Measurements from ENCODE around the gene MYL2.

The MYL2 gene

GRCh38 chr12:110929818-110930217, 9.4 kb upstream of the MYL2 start:
- DNase-seq, result no peak

GRCh38 chr12:110928700-110929099, 8.3 kb upstream of the MYL2 start:
- no peak for DNase-seq

GRCh38 chr12:110927546-110927945, 7.2 kb upstream of the MYL2 start:
- no peak for DNase-seq

- no peak for DNase-seq
These were observed 3.4 kb upstream of the MYL2 start for GRCh38 chr12:110923692-110924334.

- DNase-seq, result no peak
These were observed 2.8 kb upstream of the MYL2 start for GRCh38 chr12:110923192-110923591.

GRCh38 chr12:110922652-110923051, 2.3 kb upstream of the MYL2 start:
- no peak for DNase-seq

- no peak for DNase-seq
These were observed 883 bp upstream of the MYL2 start for GRCh38 chr12:110921262-110921661.

- no peak for DNase-seq
These were observed 659 bp downstream of the MYL2 start for GRCh38 chr12:110919720-110920119.

- no peak for DNase-seq
These were observed 2.4 kb downstream of the MYL2 start for GRCh38 chr12:110917961-110918360.

- no peak for DNase-seq
These were observed 2.9 kb downstream of the MYL2 start for GRCh38 chr12:110917467-110917866.

GRCh38 chr12:110916295-110916875, 4.0 kb downstream of the MYL2 start:
- no peak for DNase-seq

GRCh38 chr12:110913119-110914056, 7.0 kb downstream of the MYL2 start:
- DNase-seq, result no peak

- no peak for DNase-seq
These were observed 8.1 kb downstream of the MYL2 start for GRCh38 chr12:110912263-110912662.

GRCh38 chr12:110908377-110909152, 11.8 kb downstream of the MYL2 start:
- DNase-seq, result no peak

GRCh38 chr12:110907583-110907982, 12.8 kb downstream of the MYL2 start:
- DNase-seq, result no peak

GRCh38 chr12:110906985-110907384, 13.4 kb downstream of the MYL2 start:
- DNase-seq, result no peak

- no peak for DNase-seq
These were observed 13.9 kb downstream of the MYL2 start for GRCh38 chr12:110906516-110906915.

GRCh38 chr12:110906083-110906482, 14.3 kb downstream of the MYL2 start:
- no peak for DNase-seq

GRCh38 chr12:110903511-110903910, 16.9 kb downstream of the MYL2 start:
- no peak for DNase-seq

- DNase-seq, result no peak
These were observed 19.0 kb downstream of the MYL2 start for GRCh38 chr12:110901401-110901800.

- DNase-seq, result no peak
These were observed 23.8 kb downstream of the MYL2 start for GRCh38 chr12:110896559-110896958.

- DNase-seq, result no peak
These were observed 26.4 kb downstream of the MYL2 start for GRCh38 chr12:110893956-110894355.

- no peak for DNase-seq
These were observed 31.0 kb downstream of the MYL2 start for GRCh38 chr12:110889361-110889760.

All from T-helper 9 cell (primary cell).